GM12878 (cell line): Measurements from ENCODE around the gene TRABD2B. TPM values are rescaled to one million over a fixed set of nuclear protein-coding genes. Genes with fewer than 3 reads are reported as not detected.

Source experiments
- ATAC-seq: fragments of 200-7000 bp; cut with Tn5 transposase; 3 replicates; pipeline ENCODE4 v1.9.1; 2020; ENCODE audit warnings: mild to moderate bottlenecking, moderate library complexity
- BruUV-seq: library from RNA; stranded (reverse); fragments of 400-500 nt; replicated peaks from 2 replicates; lab custom pipeline; 2021; lab: Mats Ljungman, UMichigan
- CTCF ChIA-PET: fragments of 300-600 bp; sonication (Branson Sonifier 250); formaldehyde crosslinking; extraction: SDS; loops from one replicate; lab custom pipeline; 2021; ENCODE audit warnings: inconsistent platforms; lab: Yijun Ruan, JAX
- POLR2A ChIA-PET: fragments of 350-600 bp; formaldehyde crosslinking; extraction: SDS; loops from one replicate; lab custom pipeline; 2021; ENCODE audit warnings: inconsistent platforms; lab: Charles Lee
- RAD21 ChIA-PET: fragments of 300-600 bp; sonication (Branson Sonifier 250); formaldehyde crosslinking; loops from one replicate; lab custom pipeline; 2023; ENCODE audit warnings: antibody characterized with exemption; ENCODE audit not compliant: unreplicated experiment; lab: Charles Lee
- SMC1A ChIA-PET: fragments of 300-600 bp; sonication (Branson Sonifier 250); formaldehyde crosslinking; loops from one replicate; lab custom pipeline; 2023; ENCODE audit not compliant: unreplicated experiment, uncharacterized antibody; lab: Charles Lee
- DNase-seq: peaks from one replicate; pipeline ENCODE4 v3.0.0-alpha.2; 2011; ENCODE audit warnings: low read depth, low spot score
- FAIRE-seq: peaks from 3 replicates; lab custom pipeline; 2011; peaks lifted over from hg19 to GRCh38; lab: Jason Lieb, UNC
- H2AFZ ChIP-seq: 2 replicates; pipeline ENCODE4 v1.6.0; 2011; ENCODE audit warnings: low read depth, low read length, control low read depth; ENCODE audit not compliant: control insufficient read depth
- H3K27ac ChIP-seq: 2 replicates; pipeline ENCODE4 v1.5.1; 2011; ENCODE audit warnings: control low read depth; ENCODE audit not compliant: control insufficient read depth, insufficient read depth
- H3K27me3 ChIP-seq, 2 experiments: replicated peaks in 1 of 2; 2 replicates each; pipeline versions ENCODE4 v1.6.0 to v1.6.1; 2011; ENCODE audit warnings: low read length in 1 of 2; ENCODE audit not compliant: control insufficient read depth in 2 of 2, insufficient read depth in 2 of 2
- H3K36me3 ChIP-seq, 2 experiments: 2 replicates each; pipeline ENCODE4 v1.5.1; 2011; ENCODE audit warnings: low read length in 1 of 2; ENCODE audit not compliant: control insufficient read depth in 2 of 2, insufficient read depth in 2 of 2
- H3K4me1 ChIP-seq: 2 replicates; pipeline ENCODE4 v1.6.1; 2011; ENCODE audit warnings: mild to moderate bottlenecking, low read length, moderate library complexity, mixed read lengths; ENCODE audit not compliant: control insufficient read depth, insufficient read depth
- H3K4me2 ChIP-seq: 2 replicates; pipeline ENCODE4 v1.6.0; 2011; ENCODE audit warnings: control low read depth; ENCODE audit not compliant: control insufficient read depth, insufficient read depth
- H3K4me3 ChIP-seq: fragments of 200-600 bp; sonication (generic); 2 replicates; pipeline ENCODE4 v1.5.1; 2016
- H3K79me2 ChIP-seq: 2 replicates; pipeline ENCODE4 v1.6.0; 2011; ENCODE audit warnings: low read length; ENCODE audit not compliant: control insufficient read depth, insufficient read depth
- H3K9ac ChIP-seq: 2 replicates; pipeline ENCODE4 v1.8.0; 2011; ENCODE audit warnings: low read length, control low read depth, mixed read lengths; ENCODE audit not compliant: control insufficient read depth, insufficient read depth
- H3K9me3 ChIP-seq: replicated peaks from 3 replicates; pipeline ENCODE4 v1.5.1; 2011; ENCODE audit warnings: mild to moderate bottlenecking, low read length; ENCODE audit not compliant: control insufficient read depth, insufficient read depth
- H4K20me1 ChIP-seq: 2 replicates; pipeline ENCODE4 v1.6.0; 2011; ENCODE audit not compliant: control insufficient read depth, insufficient read depth
- CBX3 ChIP-seq: fragments of 200-600 bp; sonication (generic); IDR thresholded peaks from 2 replicates; pipeline ENCODE4 v1.6.1; 2016; ENCODE audit warnings: low read depth, borderline replicate concordance
- CEBPB ChIP-seq, 2 experiments: fragments of 150-350 bp in 1 of 2; IDR thresholded peaks; 2 replicates each; pipeline ENCODE4 v1.6.1; 2012 to 2014; ENCODE audit warnings: low read depth in 2 of 2, low read length in 2 of 2, borderline replicate concordance in 1 of 2, inconsistent platforms in 1 of 2
- EGR1 ChIP-seq, 2 experiments: IDR thresholded peaks; 1 replicate in 1 of 2; 2 replicates in 1 of 2; pipeline ENCODE4 v1.6.1; 2011 to 2012; ENCODE audit warnings: low read depth in 2 of 2, low read length in 2 of 2, borderline replicate concordance in 1 of 2, mild to moderate bottlenecking in 1 of 2, moderate library complexity in 1 of 2
- HDGF ChIP-seq: fragments of 450-650 bp; IDR thresholded peaks from 2 replicates; pipeline ENCODE4 v1.6.1; 2016; ENCODE audit warnings: antibody characterized with exemption
- MTA2 ChIP-seq: fragments of 450-650 bp; IDR thresholded peaks from 2 replicates; pipeline ENCODE4 v1.6.1; 2016; ENCODE audit warnings: low read depth, mild to moderate bottlenecking, moderate library complexity
- PAX8 ChIP-seq: fragments of 450-650 bp; IDR thresholded peaks from 2 replicates; pipeline ENCODE4 v1.6.1; 2017; ENCODE audit warnings: mild to moderate bottlenecking, moderate library complexity
- REST ChIP-seq: IDR thresholded peaks from 2 replicates; pipeline ENCODE4 v1.6.1; 2012; ENCODE audit warnings: mild to moderate bottlenecking, low read depth, low read length
- SMARCA5 ChIP-seq: fragments of 450-650 bp; IDR thresholded peaks from 2 replicates; pipeline ENCODE4 v1.6.1; 2017; ENCODE audit warnings: mild to moderate bottlenecking
- SPI1 ChIP-seq: IDR thresholded peaks from 2 replicates; pipeline ENCODE4 v1.6.1; 2011; ENCODE audit warnings: low read depth, mild to moderate bottlenecking, low read length, moderate library complexity, borderline replicate concordance; ENCODE audit not compliant: insufficient read depth
- SRF ChIP-seq, 2 experiments: IDR thresholded peaks; 2 replicates each; pipeline ENCODE4 v1.6.1; 2011; ENCODE audit warnings: low read depth in 2 of 2, low read length in 2 of 2, mild to moderate bottlenecking in 1 of 2, moderate library complexity in 1 of 2
- ZSCAN29 ChIP-seq: fragments of 450-650 bp; IDR thresholded peaks from 2 replicates; pipeline ENCODE4 v1.6.1; 2017; ENCODE audit warnings: mild to moderate bottlenecking, moderate library complexity
- ZZZ3 ChIP-seq: IDR thresholded peaks from 2 replicates; pipeline ENCODE4 v1.6.1; 2011; ENCODE audit warnings: low read depth; ENCODE audit not compliant: control insufficient read depth, insufficient read length
- WGBS: methylation state at CpG from one replicate; pipeline ENCODE4 v1.1.6; 2016; ENCODE audit warnings: low lambda C conversion rate; ENCODE audit not compliant: insufficient replicate concordance, insufficient coverage; ENCODE audit errors: missing lambda C conversion rate; 5-methylcytosine and 5-hydroxymethylcytosine counted together
- in situ Hi-C: fragments of 300-500 bp; cut with MboI; formaldehyde crosslinking; loops from 9 replicates; pipeline ENCODE4 v1.14.3; 2018; ENCODE audit warnings: mixed read lengths
- intact Hi-C: fragments of 100-400 bp; cut with micrococcal nuclease; formaldehyde crosslinking; loops from one replicate; pipeline ENCODE4 v1.14.2; 2022; ENCODE audit not compliant: unreplicated experiment
- polyA plus RNA-seq, 11 experiments: library from polyadenylated mRNA; depleted of rRNA in 4 of 11; unstranded in 6 of 11; stranded (reverse) in 5 of 11; fragments of >200 nt; fragmentation: Nextera tagmentation in 4 of 11; fragmentation: Illumina TruSeq in 1 of 11; extraction: Ambion mirVana in 4 of 11; extraction: Trizol in 1 of 11; gene quantifications; 1 replicate in 1 of 11; 2 replicates in 10 of 11; pipeline versions ENCODE4 v1.2.1 to v1.2.3, GENCODE V29; 2011 to 2016; ENCODE audit warnings: inconsistent platforms in 2 of 11, missing spikeins in 2 of 11, low read depth in 1 of 11
- total RNA-seq, 4 experiments: library from RNA; depleted of rRNA in 3 of 4; stranded (reverse); fragments of >200 nt in 3 of 4; fragmentation: Illumina TruSeq in 1 of 4; extraction: Trizol in 1 of 4; gene quantifications; 2 replicates each; pipeline versions ENCODE4 v1.2.1 to v1.2.3, GENCODE V29; 2013 to 2021

TRABD2B gene
- total and polyA plus RNA-seq, 10 of the 15 experiments (the other 5 are each of a cell fraction or from before 2014, with no cell fraction given) = not detected

GRCh38 chr1:47779613-47780012, 217.6 kb downstream of the TRABD2B start:
- ATAC-seq (no peak), DNase-seq (no peak), FAIRE-seq (no peak)
- Histone ChIP-seq H3K4me1 (no peaks in the 10 kb centered on the region), H3K36me3 (no peaks in the 10 kb centered on the region), H3K9me3 (no peaks in the 10 kb centered on the region), H3K4me2 (no peak overlapping the region), H3K27ac (no peak overlapping the region), H4K20me1 (no peaks in the 10 kb centered on the region), H3K27me3 (no peaks in the 10 kb centered on the region; a peak in 3 of 4 replicates), H3K9ac (no peak overlapping the region), H2AFZ (no peak overlapping the region), H3K79me2 (no peaks in the 10 kb centered on the region), H3K4me3 (no peak overlapping the region)
- ChIA-PET RAD21 (no interaction called here), POLR2A (no interaction called here), SMC1A (no interaction called here), CTCF (no interaction called here)
- BruUV-seq = no TSS peak
- no peak for TF ChIP-seq ZZZ3
- TF ChIP-seq CBX3 = no peak
- TF ChIP-seq SMARCA5 = no peak
- no peak for TF ChIP-seq MTA2
- TF ChIP-seq PAX8 = no peak
- TF ChIP-seq REST = no peak
- no peak for TF ChIP-seq SRF (IDR thresholded peaks at IDR 0.05; ENCODE audit: low read depth in 2 of 2, low read length in 2 of 2)
- TF ChIP-seq ZSCAN29 = no peak
- no peak for TF ChIP-seq CEBPB (IDR thresholded peaks at IDR 0.05; ENCODE audit: borderline replicate concordance in 1 of 2, low read depth in 2 of 2, low read length in 2 of 2)
- no peak for TF ChIP-seq EGR1 (IDR thresholded peaks at IDR 0.05; ENCODE audit: borderline replicate concordance in 1 of 2, low read depth in 2 of 2, low read length in 2 of 2)
- TF ChIP-seq SPI1 = no peak
- no peak for TF ChIP-seq HDGF
- in situ Hi-C loops (no loop called here), intact Hi-C loops (no loop called here)
- WGBS = 0% methylated on average over 3 of the region's 3 CpGs
